Fibroblast of lung (primary cell): ENCODE measurements around the gene TBK1.
"Not testable (repeated sequence)": the region's sequence is repeated elsewhere in the genome, so short reads cannot be mapped to it uniquely, and the experiment has no call there.

Source experiments
- CTCF ChIP-seq, 2 donors: IDR thresholded peaks in 1 of 2; conservative IDR thresholded peaks in 1 of 2; 1 replicate in 1 of 2; 2 replicates in 1 of 2; pipeline ENCODE4 v1.5.1; 2011 to 2012; ENCODE audit warnings: low read length in 2 of 2, control low read depth in 1 of 2, inconsistent platforms in 1 of 2, low read depth in 1 of 2, mild to moderate bottlenecking in 1 of 2
- EZH2 ChIP-seq: IDR thresholded peaks from 2 replicates; pipeline ENCODE4 v1.5.1; 2012; ENCODE audit warnings: low read length, control low read depth, mild to moderate bottlenecking; ENCODE audit errors: missing control alignments

- TF ChIP-seq CTCF (conservative IDR thresholded peaks at IDR 0.05 in 1 of 2, IDR thresholded peaks at IDR 0.05 in 1 of 2; ENCODE audit: low read depth in 1 of 2, low read length in 2 of 2); EZH2: not testable (repeated sequence)
These were observed 90.6 kb downstream of the TBK1 start for GRCh38 chr12:64542409-64543047.
